Fibroblast of mammary gland (primary cell): ENCODE measurements around the gene SOCS4.

Source experiments
- DNase-seq: peaks from one replicate; pipeline ENCODE4 v3.0.0-alpha.2; 2010; ENCODE audit warnings: low read depth
- H3K4me3 ChIP-seq: 2 replicates; pipeline ENCODE4 v1.5.1; 2011; ENCODE audit warnings: low read depth, mild to moderate bottlenecking, low read length, moderate library complexity; ENCODE audit not compliant: control insufficient read depth
- TF ChIP-seq, protein P1 (sequence below): conservative IDR thresholded peaks from 2 replicates; pipeline ENCODE4 v1.5.1; 2011; ENCODE audit warnings: low read depth, low read length, inconsistent platforms; ENCODE audit not compliant: control insufficient read depth, insufficient read depth

SOCS4 gene, protein sequence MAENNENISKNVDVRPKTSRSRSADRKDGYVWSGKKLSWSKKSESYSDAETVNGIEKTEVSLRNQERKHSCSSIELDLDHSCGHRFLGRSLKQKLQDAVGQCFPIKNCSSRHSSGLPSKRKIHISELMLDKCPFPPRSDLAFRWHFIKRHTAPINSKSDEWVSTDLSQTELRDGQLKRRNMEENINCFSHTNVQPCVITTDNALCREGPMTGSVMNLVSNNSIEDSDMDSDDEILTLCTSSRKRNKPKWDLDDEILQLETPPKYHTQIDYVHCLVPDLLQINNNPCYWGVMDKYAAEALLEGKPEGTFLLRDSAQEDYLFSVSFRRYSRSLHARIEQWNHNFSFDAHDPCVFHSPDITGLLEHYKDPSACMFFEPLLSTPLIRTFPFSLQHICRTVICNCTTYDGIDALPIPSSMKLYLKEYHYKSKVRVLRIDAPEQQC

DNA sequence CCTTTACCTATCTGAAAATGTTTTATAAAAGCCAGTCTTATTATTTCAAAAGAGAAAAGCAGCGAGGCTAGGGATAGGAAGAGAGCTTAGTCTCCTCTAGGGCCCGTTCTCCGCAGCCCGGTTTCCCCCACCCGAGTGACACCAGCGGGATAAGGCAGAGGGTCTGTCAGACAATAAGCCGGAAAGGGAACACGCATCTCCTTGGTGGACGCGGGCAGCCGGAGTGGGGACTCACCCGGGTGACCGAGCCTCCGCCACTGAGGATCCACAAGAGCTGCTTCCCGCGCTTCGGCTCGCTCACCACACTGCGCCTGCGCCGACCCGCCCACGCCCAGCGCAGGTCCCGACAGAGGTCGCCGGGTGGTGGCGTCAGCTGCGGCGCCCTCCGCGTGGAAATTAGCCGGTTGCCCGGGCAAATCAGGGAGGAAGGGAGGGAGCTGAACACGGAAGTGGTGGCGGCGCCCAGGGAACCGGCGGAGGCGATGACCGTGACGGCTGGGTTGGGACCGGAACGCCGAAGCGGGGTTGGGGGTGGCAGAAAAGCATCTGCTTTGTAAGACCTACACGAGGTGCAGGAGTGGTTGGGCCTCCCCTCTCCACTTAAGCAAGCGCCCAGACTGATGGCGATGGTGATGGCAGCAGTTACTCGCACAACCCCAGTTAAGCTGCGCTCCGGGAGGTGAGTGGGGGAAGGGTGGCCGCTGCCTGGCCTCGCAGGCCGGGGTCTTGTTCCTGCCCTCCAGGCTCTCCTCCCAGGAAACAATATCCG, at the start of gene SOCS4, which contains the start of gene WDHD1:
Gene SOCS4 (plus strand): TSS at position 444 of the 769 bp plus-strand sequence. CDS start 15,806 bp downstream, outside the sequence.
Gene WDHD1 (minus strand): TSS at position 307 of the 769 bp plus-strand sequence. CDS start 312 bp downstream, outside the sequence.
- TF ChIP-seq, protein P1, sequence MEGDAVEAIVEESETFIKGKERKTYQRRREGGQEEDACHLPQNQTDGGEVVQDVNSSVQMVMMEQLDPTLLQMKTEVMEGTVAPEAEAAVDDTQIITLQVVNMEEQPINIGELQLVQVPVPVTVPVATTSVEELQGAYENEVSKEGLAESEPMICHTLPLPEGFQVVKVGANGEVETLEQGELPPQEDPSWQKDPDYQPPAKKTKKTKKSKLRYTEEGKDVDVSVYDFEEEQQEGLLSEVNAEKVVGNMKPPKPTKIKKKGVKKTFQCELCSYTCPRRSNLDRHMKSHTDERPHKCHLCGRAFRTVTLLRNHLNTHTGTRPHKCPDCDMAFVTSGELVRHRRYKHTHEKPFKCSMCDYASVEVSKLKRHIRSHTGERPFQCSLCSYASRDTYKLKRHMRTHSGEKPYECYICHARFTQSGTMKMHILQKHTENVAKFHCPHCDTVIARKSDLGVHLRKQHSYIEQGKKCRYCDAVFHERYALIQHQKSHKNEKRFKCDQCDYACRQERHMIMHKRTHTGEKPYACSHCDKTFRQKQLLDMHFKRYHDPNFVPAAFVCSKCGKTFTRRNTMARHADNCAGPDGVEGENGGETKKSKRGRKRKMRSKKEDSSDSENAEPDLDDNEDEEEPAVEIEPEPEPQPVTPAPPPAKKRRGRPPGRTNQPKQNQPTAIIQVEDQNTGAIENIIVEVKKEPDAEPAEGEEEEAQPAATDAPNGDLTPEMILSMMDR: no peak
- peak; percentile 88 for DNase-seq
- peak within 1 kb of the TSS; percentile 63 for H3K4me3 ChIP-seq

DNA sequence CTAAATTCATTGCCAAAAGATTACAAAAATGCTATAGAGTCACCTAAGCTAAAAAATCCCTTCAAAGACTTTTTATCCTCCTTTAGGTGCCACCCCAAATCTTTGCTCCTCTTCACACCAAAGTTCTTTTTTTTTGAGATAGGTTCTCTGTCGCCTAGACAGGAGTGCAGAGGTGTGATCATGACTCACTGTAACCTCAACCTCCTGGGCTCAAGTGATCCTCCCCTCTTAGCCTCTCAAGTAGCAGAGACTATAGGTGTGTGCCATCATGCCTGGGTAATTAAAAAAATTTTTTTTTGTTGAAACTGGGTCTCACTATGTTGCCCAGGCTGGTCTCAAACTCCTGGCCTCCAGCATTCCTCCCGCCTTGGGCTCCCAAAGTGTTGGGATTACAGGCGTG, 48.0 kb upstream of the SOCS4 start:
- TF ChIP-seq, protein P1: no peak
- DNase-seq: no peak
- H3K4me3 ChIP-seq: no peak overlapping the region

- H3K4me3 ChIP-seq: no peak overlapping the region
- TF ChIP-seq, protein P1: peak; percentile 10
- DNase-seq: peak; percentile 32
Measured at GRCh38 chr14:54981698-54982097, 45.3 kb upstream of the SOCS4 start.

DNA sequence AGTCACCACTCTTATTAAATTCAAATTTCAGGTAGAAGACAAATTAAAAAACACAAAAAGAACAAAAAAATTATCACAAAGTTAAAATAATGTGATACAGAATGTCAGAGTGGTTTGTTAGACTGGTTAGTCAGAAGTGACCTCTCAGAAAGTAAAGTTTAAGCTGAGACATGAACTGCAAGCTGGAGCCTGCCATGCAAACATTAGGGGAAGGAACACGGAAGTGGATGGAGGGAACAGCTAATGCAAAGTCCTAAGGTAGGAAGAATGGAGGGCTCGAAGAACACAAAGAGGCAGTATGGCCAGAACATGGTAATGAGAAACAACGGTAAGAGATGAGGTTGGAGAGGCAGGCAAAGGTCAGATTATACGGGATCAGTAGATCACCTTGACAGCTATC, 41.9 kb upstream of the SOCS4 start:
- TF ChIP-seq, protein P1: no peak
- no peak overlapping the region for H3K4me3 ChIP-seq
- no peak for DNase-seq

DNA sequence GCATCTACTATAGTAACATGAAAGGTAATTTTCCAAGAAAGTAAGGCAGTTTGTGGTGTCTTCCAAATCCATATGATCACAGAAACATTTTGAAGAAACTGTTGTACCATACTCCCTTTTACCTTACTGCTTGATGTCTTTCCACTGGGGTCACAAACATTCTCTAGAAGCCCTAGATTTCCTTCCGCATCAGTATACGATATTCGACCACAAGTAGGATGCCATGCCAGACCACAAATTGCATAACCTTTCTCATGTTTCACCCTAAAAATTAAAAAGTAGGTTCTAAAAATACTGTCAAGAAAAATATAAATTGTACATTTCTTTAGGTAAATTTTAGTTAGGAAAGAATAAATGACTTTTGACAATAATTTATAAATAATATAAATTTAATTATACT, 26.7 kb upstream of the SOCS4 start:
- peak; percentile 46 for DNase-seq
- H3K4me3 ChIP-seq: no peak overlapping the region
- TF ChIP-seq, protein P1: no peak

DNA sequence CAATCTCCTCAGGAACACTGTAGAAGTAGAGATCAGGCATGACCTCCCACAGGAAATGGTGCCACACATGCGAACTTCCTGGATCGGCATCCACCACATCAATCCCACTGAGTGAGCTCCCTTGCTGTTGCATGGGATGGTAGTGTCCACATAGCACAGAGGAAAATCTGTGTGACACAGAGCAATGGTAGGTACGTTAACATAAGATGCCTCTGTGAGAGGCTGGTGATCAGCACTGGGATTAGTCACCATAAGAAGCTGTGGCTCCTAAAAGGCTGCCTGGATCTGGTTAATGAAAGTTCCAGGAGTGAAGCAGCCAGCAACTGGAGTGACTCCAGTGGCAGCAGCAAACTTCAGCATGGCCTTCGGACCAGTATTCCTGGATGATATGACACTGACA, 22.0 kb upstream of the SOCS4 start:
- DNase-seq: no peak
- TF ChIP-seq, protein P1: no peak
- H3K4me3 ChIP-seq: no peak overlapping the region
